Neural cell (in vitro differentiated cells): ENCODE results near the gene AIFM1.

ENCODE experiments used
- EZH2 ChIP-seq: fragments of 200-600, 300-800 bp; shearing (Covaris generic), sonication (generic); IDR thresholded peaks from 2 replicates; pipeline ENCODE4 v1.6.1; 2014; ENCODE audit warnings: antibody characterized with exemption, low read length, borderline replicate concordance, mild to moderate bottlenecking; ENCODE audit not compliant: insufficient read depth, poor library complexity, severe bottlenecking
- MXI1 ChIP-seq: fragments of 450-650 bp; conservative IDR thresholded peaks from 2 replicates; pipeline ENCODE4 v1.6.1; 2014; ENCODE audit warnings: antibody characterized with exemption, mild to moderate bottlenecking; ENCODE audit not compliant: poor library complexity, severe bottlenecking
- TAF1 ChIP-seq: IDR thresholded peaks from 2 replicates; pipeline ENCODE4 v1.6.1; 2012; ENCODE audit warnings: low read depth
- TF ChIP-seq, protein P1 (sequence below): fragments of 450-650 bp; IDR thresholded peaks from 2 replicates; pipeline ENCODE4 v1.5.1; 2014; ENCODE audit warnings: antibody characterized with exemption, mild to moderate bottlenecking, moderate library complexity; ENCODE audit not compliant: poor library complexity, severe bottlenecking

DNA sequence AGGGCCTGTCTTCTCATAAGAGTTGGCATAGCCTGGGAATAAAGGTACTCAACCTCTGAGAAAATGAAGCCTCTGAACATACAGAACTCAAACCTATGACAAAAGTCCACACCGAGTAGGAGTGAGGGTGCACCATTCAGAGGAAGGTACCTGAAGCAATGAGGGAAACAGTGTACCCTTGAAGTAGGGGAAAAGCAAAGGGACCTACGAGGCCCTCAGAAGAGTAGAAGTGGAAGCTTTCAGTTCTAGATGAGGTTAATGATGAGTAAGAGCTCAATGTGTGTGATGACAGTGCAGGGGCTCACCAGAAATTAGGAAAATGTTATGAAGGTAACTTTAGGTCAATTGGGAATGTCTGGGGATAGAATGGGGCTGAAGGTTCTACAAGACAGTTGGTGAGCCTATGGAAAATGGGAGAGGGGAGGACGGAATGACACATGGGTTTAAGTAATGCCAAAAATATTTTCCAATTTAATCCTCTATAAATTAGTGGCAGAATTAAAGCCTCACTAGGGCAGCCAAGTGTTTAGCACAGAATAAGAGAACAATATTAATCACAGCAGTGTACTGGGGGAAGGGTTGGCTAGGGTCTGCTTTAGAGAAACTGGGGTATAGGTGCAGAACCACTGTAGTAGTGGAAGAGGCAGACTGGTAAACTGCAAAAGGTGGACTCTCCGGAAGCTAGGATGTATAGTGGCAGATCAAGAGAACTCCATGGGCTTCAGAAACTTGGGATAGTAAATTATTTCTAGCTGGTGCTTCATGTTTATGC, 46.0 kb upstream of the AIFM1 start:
- TF ChIP-seq, protein P1, sequence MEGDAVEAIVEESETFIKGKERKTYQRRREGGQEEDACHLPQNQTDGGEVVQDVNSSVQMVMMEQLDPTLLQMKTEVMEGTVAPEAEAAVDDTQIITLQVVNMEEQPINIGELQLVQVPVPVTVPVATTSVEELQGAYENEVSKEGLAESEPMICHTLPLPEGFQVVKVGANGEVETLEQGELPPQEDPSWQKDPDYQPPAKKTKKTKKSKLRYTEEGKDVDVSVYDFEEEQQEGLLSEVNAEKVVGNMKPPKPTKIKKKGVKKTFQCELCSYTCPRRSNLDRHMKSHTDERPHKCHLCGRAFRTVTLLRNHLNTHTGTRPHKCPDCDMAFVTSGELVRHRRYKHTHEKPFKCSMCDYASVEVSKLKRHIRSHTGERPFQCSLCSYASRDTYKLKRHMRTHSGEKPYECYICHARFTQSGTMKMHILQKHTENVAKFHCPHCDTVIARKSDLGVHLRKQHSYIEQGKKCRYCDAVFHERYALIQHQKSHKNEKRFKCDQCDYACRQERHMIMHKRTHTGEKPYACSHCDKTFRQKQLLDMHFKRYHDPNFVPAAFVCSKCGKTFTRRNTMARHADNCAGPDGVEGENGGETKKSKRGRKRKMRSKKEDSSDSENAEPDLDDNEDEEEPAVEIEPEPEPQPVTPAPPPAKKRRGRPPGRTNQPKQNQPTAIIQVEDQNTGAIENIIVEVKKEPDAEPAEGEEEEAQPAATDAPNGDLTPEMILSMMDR: no peak
- no peak for TF ChIP-seq MXI1
- no peak for TF ChIP-seq EZH2
- TF ChIP-seq TAF1: no peak
